Astrocyte of the cerebellum (primary cell): ENCODE measurements around the gene PITX3.
"Not testable (repeated sequence)": the region's sequence is repeated elsewhere in the genome, so short reads cannot be mapped to it uniquely, and the experiment has no call there.

ENCODE experiments used
- DNase-seq: peaks from one replicate; pipeline ENCODE4 v3.0.0-alpha.2; 2011; ENCODE audit warnings: low read depth
- H3K4me3 ChIP-seq: 2 replicates; pipeline ENCODE4 v1.5.1; 2011; ENCODE audit warnings: mild to moderate bottlenecking, low read depth, low read length, moderate library complexity
- CTCF ChIP-seq: IDR thresholded peaks from 2 replicates; pipeline ENCODE4 v1.5.1; 2012; ENCODE audit warnings: low read length, low read depth, moderate library complexity, mild to moderate bottlenecking; ENCODE audit errors: missing control alignments
- in situ Hi-C: cut with HindIII; loops from 2 replicates; pipeline ENCODE4 v1.10.0; 2017; ENCODE audit warnings: low sequenced_read_pairs

The PITX3 gene

DNA sequence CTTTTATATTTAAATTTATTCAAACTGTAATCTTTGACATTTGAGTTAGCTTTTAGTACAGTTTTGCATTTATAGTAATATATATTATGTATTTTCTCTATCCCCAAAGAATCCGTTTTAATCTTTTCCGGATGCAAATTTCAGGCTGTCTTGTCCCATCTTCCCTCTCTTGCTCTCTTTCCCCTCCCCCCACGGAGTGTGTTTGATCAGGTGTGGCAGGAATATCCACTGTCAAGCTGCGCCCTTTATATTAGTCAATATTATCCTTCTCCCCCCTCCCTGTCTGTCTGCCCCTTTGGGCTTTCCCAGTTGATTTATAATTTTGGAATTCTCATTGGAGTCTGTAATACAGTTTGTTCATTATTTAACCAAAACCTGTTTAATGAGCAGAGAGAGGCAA lies 23.1 kb upstream of the PITX3 start:
- H3K4me3 ChIP-seq = no peak overlapping the region
- no peak for DNase-seq
- TF ChIP-seq CTCF = no peak
- in situ Hi-C loops = no loop called here

GRCh38 chr10:102262744-102263370 lies 21.5 kb upstream of the PITX3 start:
- no peak for TF ChIP-seq CTCF
- DNase-seq = no peak
- no peak overlapping the region for H3K4me3 ChIP-seq
- in situ Hi-C loops = no loop called here

DNA sequence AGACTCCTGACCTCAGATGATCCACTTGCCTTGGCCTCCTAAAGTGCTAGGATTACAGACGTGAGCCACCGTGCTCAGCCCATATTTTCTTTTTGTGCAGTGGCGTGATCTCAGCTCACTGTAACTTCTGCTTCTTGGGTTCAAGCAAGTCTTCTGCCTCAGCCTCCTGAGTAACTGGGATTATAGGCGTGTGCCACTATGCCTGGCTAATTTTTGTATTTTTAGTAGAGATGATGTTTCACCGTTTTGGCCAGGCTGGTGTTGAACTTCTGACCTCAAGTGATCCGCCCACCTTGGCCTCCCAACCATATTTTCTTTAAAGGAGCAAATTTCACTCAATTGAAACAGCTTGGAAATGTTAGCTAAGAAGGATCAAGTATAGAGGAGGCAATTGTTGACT lies 20.5 kb upstream of the PITX3 start:
- no peak for TF ChIP-seq CTCF
- no peak overlapping the region for H3K4me3 ChIP-seq
- in situ Hi-C loops = no loop called here
- DNase-seq = no peak

- in situ Hi-C loops = no loop called here
Observed at GRCh38 chr10:102261196-102261595, 19.9 kb upstream of the PITX3 start.

GRCh38 chr10:102255404-102255803 lies 14.1 kb upstream of the PITX3 start:
- no peak for TF ChIP-seq CTCF
- in situ Hi-C loops = no loop called here
- DNase-seq = no peak
- no peak overlapping the region for H3K4me3 ChIP-seq

More at GRCh38 chr10:102261196-102261595, 19.9 kb upstream of the PITX3 start:
- TF ChIP-seq CTCF = no peak
- no peak for DNase-seq
- no peak overlapping the region for H3K4me3 ChIP-seq

- in situ Hi-C loops = no loop called here
- no peak for DNase-seq
- H3K4me3 ChIP-seq = no peak overlapping the region
- no peak for TF ChIP-seq CTCF
Observed at GRCh38 chr10:102254426-102254825, 13.1 kb upstream of the PITX3 start.

GRCh38 chr10:102252508-102252907 lies 11.2 kb upstream of the PITX3 start:
- in situ Hi-C loops, H3K4me3 ChIP-seq, DNase-seq: not testable (repeated sequence)
